ENCODE data around the gene ENPP7. TPM values are rescaled to one million over a fixed set of nuclear protein-coding genes. Genes with fewer than 3 reads are reported as not detected.

ENPP7 gene
- total RNA-seq, 1 donor from 2014 or later, result not detected

- H3K4me3 ChIP-seq (ENCODE audit: low read depth, low read length), result no peak overlapping the region
- no peaks in the 10 kb centered on the region for H3K27me3 ChIP-seq (ENCODE audit: control insufficient read depth, insufficient read depth, low read length)
- DNase-seq (ENCODE audit: low read depth) (no peak), FAIRE-seq (no peak)
- no peak for TF ChIP-seq CTCF (IDR thresholded peaks at IDR 0.05; ENCODE audit: insufficient read depth, low read length, severe bottlenecking)
- H3K36me3 ChIP-seq (ENCODE audit: control insufficient read depth, insufficient read depth, low read length), result no peaks in the 10 kb centered on the region
Measured at GRCh38 chr17:79714176-79715097, 16.3 kb upstream of the ENPP7 start.

- FAIRE-seq (no peak), DNase-seq (ENCODE audit: low read depth) (no peak)
- Histone ChIP-seq H3K27me3 (ENCODE audit: control insufficient read depth, insufficient read depth, low read length) (no peaks in the 10 kb centered on the region), H3K4me3 (ENCODE audit: low read depth, low read length) (no peak overlapping the region), H3K36me3 (ENCODE audit: control insufficient read depth, insufficient read depth, low read length) (no peaks in the 10 kb centered on the region)
- no peak for TF ChIP-seq CTCF (IDR thresholded peaks at IDR 0.05; ENCODE audit: insufficient read depth, low read length, severe bottlenecking)
Measured at GRCh38 chr17:79715098-79715942, 15.4 kb upstream of the ENPP7 start.

GRCh38 chr17:79715943-79716797, 14.6 kb upstream of the ENPP7 start:
- FAIRE-seq (no peak), DNase-seq (ENCODE audit: low read depth) (no peak)
- TF ChIP-seq CTCF (IDR thresholded peaks at IDR 0.05; ENCODE audit: insufficient read depth, low read length, severe bottlenecking), result no peak
- no peaks in the 10 kb centered on the region for H3K27me3 ChIP-seq (ENCODE audit: control insufficient read depth, insufficient read depth, low read length)
- no peak overlapping the region for H3K4me3 ChIP-seq (ENCODE audit: low read depth, low read length)
- no peaks in the 10 kb centered on the region for H3K36me3 ChIP-seq (ENCODE audit: control insufficient read depth, insufficient read depth, low read length)

GRCh38 chr17:79720705-79721292, 9.9 kb upstream of the ENPP7 start:
- no peaks in the 10 kb centered on the region for H3K27me3 ChIP-seq (ENCODE audit: control insufficient read depth, insufficient read depth, low read length)
- DNase-seq (ENCODE audit: low read depth) (no peak), FAIRE-seq (no peak)
- no peak overlapping the region for H3K4me3 ChIP-seq (ENCODE audit: low read depth, low read length)
- H3K36me3 ChIP-seq (ENCODE audit: control insufficient read depth, insufficient read depth, low read length), result no peaks in the 10 kb centered on the region
- TF ChIP-seq CTCF (IDR thresholded peaks at IDR 0.05; ENCODE audit: insufficient read depth, low read length, severe bottlenecking), result no peak

GRCh38 chr17:79721993-79722671, 8.6 kb upstream of the ENPP7 start:
- no peaks in the 10 kb centered on the region for H3K36me3 ChIP-seq (ENCODE audit: control insufficient read depth, insufficient read depth, low read length)
- FAIRE-seq (no peak), DNase-seq (ENCODE audit: low read depth) (no peak)
- no peak overlapping the region for H3K4me3 ChIP-seq (ENCODE audit: low read depth, low read length)
- no peak for TF ChIP-seq CTCF (IDR thresholded peaks at IDR 0.05; ENCODE audit: insufficient read depth, low read length, severe bottlenecking)
- H3K27me3 ChIP-seq (ENCODE audit: control insufficient read depth, insufficient read depth, low read length), result no peaks in the 10 kb centered on the region

All from bronchial epithelial cell (primary cell).